H1 (cell line): Measurements from ENCODE around the gene MYO1F.

Source experiments
- CTCF ChIP-seq, 3 experiments: IDR thresholded peaks; 1 replicate in 2 of 3; 2 replicates in 1 of 3; pipeline versions ENCODE4 v1.5.1 to v1.6.1; 2011; ENCODE audit warnings: low read length in 3 of 3, mild to moderate bottlenecking in 3 of 3, inconsistent platforms in 2 of 3, low read depth in 1 of 3, moderate library complexity in 1 of 3; ENCODE audit not compliant: insufficient read depth in 1 of 3; ENCODE audit errors: control extremely low read depth in 1 of 3
- EGR1 ChIP-seq: IDR thresholded peaks from 2 replicates; pipeline ENCODE4 v1.6.1; 2011; ENCODE audit warnings: low read depth, low read length, borderline replicate concordance
- EZH2 ChIP-seq: fragments of 200-600 bp; sonication (generic); IDR thresholded peaks from 2 replicates; pipeline ENCODE4 v1.7.1; 2012; ENCODE audit warnings: low read depth, mild to moderate bottlenecking, moderate library complexity, low read length, inconsistent platforms; ENCODE audit not compliant: severe bottlenecking
- HDAC6 ChIP-seq: IDR thresholded peaks from one replicate; pipeline ENCODE4 v1.7.1; 2012; ENCODE audit warnings: low read depth, mild to moderate bottlenecking, inconsistent platforms, low read length, moderate library complexity
- POLR2A ChIP-seq, 2 experiments: IDR thresholded peaks; 1 replicate in 1 of 2; 2 replicates in 1 of 2; pipeline ENCODE4 v1.6.1; 2011; ENCODE audit warnings: low read depth in 2 of 2, low read length in 2 of 2, mild to moderate bottlenecking in 2 of 2; ENCODE audit errors: control extremely low read depth in 1 of 2
- POLR2AphosphoS5 ChIP-seq: IDR thresholded peaks from 2 replicates; pipeline ENCODE4 v1.6.1; 2011; ENCODE audit warnings: low read depth, low read length
- TAF1 ChIP-seq: IDR thresholded peaks from 2 replicates; pipeline ENCODE4 v1.6.1; 2011; ENCODE audit warnings: mild to moderate bottlenecking, low read depth, low read length
- ZNF274 ChIP-seq: IDR thresholded peaks from 2 replicates; pipeline ENCODE4 v1.7.0; 2012; ENCODE audit warnings: low read length, borderline replicate concordance; ENCODE audit errors: extremely low read depth

GRCh38 chr19:8531470-8531869 lies 45.8 kb downstream of the MYO1F start:
- no peak for TF ChIP-seq CTCF (IDR thresholded peaks at IDR 0.05; ENCODE audit: control extremely low read depth in 1 of 3, insufficient read depth in 1 of 3, low read depth in 1 of 3, low read length in 3 of 3)
- no peak for TF ChIP-seq EZH2
- TF ChIP-seq TAF1 = no peak
- no peak for TF ChIP-seq POLR2AphosphoS5
- no peak for TF ChIP-seq POLR2A (IDR thresholded peaks at IDR 0.05; ENCODE audit: control extremely low read depth in 1 of 2, low read depth in 2 of 2, low read length in 2 of 2)
- TF ChIP-seq EGR1 = no peak
- no peak for TF ChIP-seq ZNF274
- TF ChIP-seq HDAC6 = no peak
